HepG2 (cell line): ENCODE data around the gene MEIS1.

Experiments
- ARHGAP35 ChIP-seq: sonication (generic); formaldehyde crosslinking; IDR thresholded peaks from 2 replicates; pipeline ENCODE4 v1.9.0; 2022; ENCODE audit warnings: mild to moderate bottlenecking, inconsistent platforms, moderate library complexity, missing genetic modification reagents, borderline replicate concordance
- ATM ChIP-seq: fragments of 450-650 bp; IDR thresholded peaks from 2 replicates; pipeline ENCODE4 v1.7.1; 2017; ENCODE audit warnings: mild to moderate bottlenecking, borderline replicate concordance
- PATZ1 ChIP-seq: sonication (generic); formaldehyde crosslinking; IDR thresholded peaks from 2 replicates; pipeline ENCODE4 v1.4.0; 2020; ENCODE audit warnings: missing genetic modification reagents
- TFAP4 ChIP-seq: sonication (generic); IDR thresholded peaks from 2 replicates; pipeline ENCODE4 v1.6.1; 2016; ENCODE audit warnings: low read depth, borderline replicate concordance

DNA sequence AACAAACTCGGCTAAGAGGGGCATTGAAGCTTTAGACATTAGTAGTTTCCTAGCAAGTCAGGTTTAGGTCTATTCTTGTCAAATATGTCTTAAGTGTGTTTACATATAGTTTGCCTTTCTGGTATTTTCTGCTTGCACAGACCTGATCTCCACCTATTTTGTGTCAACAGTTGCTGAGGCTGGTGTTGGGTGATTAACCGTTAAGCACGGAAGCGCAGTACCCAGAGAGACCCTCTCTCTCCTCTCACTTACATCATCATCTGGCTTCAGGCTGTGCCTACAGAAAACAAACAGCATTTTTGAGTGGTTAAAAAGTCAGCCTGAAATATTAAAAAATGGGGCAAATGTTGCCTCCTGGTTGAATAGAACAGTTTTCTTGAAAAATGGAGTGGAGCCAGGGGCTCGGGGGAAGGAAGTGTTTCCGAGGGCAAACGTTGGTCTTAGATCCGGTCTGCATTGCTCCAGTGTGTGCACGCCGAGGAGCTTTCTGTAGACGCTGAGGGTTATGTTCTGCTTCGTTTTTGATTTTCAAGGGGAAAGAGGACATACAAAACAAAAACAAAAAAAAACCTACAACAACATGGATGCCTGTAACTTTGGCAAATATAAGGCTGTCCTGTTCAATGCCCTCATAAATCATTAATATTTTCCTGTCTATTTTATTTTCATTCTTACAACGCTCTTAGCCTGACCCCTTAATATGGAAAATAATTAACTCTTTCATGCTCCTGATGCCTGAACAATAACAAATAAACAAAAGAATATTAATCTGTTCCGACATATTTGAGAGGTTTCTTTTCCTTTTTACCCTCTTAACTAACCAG is 120.8 kb downstream of the MEIS1 start:
- TF ChIP-seq PATZ1 (CRISPR knock-in tag) (no peak), ATM (no peak), TFAP4 (no peak), ARHGAP35 (CRISPR knock-in tag) (no peak)
